GM18909 (cell line): Measurements from ENCODE around the gene ARID5B.

Source experiments
- ATAC-seq: cut with Tn5 transposase; IDR thresholded peaks from one replicate; pipeline ENCODE4 v1.9.1; 2021; ENCODE audit warnings: mild to moderate bottlenecking; ENCODE audit not compliant: unreplicated experiment, poor library complexity

Gene ARID5B

GRCh38 chr10:61986788-61987492 lies 85.4 kb downstream of the ARID5B start:
- ATAC-seq = no peak

GRCh38 chr10:61987537-61987936 lies 86.0 kb downstream of the ARID5B start:
- ATAC-seq = peak; percentile 31

GRCh38 chr10:61987951-61988379 lies 86.5 kb downstream of the ARID5B start:
- peak; percentile 98 for ATAC-seq

- ATAC-seq = no peak
These were observed 88.7 kb downstream of the ARID5B start for GRCh38 chr10:61989995-61990760.

GRCh38 chr10:61990761-61991135 lies 89.2 kb downstream of the ARID5B start:
- no peak for ATAC-seq

GRCh38 chr10:61991166-61991565 lies 89.7 kb downstream of the ARID5B start:
- no peak for ATAC-seq

GRCh38 chr10:61992059-61992460 lies 90.6 kb downstream of the ARID5B start:
- no peak for ATAC-seq

- no peak for ATAC-seq
These were observed 91.5 kb downstream of the ARID5B start for GRCh38 chr10:61992671-61993668.

- ATAC-seq = no peak
These were observed 92.4 kb downstream of the ARID5B start for GRCh38 chr10:61993711-61994401.

GRCh38 chr10:61994405-61995219 lies 93.1 kb downstream of the ARID5B start:
- ATAC-seq = no peak

GRCh38 chr10:61995220-61995503 lies 93.7 kb downstream of the ARID5B start:
- no peak for ATAC-seq

- ATAC-seq = no peak
These were observed 97.4 kb downstream of the ARID5B start for GRCh38 chr10:61998937-61999336.

- ATAC-seq = peak; percentile 84
These were observed 98.6 kb downstream of the ARID5B start for GRCh38 chr10:62000037-62000603.

GRCh38 chr10:62000726-62001125 lies 99.2 kb downstream of the ARID5B start:
- no peak for ATAC-seq

GRCh38 chr10:62001898-62002297 lies 100.4 kb downstream of the ARID5B start:
- ATAC-seq = no peak

GRCh38 chr10:62002753-62003152 lies 101.3 kb downstream of the ARID5B start:
- ATAC-seq = no peak

GRCh38 chr10:62004042-62004441 lies 102.5 kb downstream of the ARID5B start:
- ATAC-seq = no peak

GRCh38 chr10:62005281-62005680 lies 103.8 kb downstream of the ARID5B start:
- no peak for ATAC-seq

- no peak for ATAC-seq
These were observed 104.2 kb downstream of the ARID5B start for GRCh38 chr10:62005687-62006086.
